ENCODE results near the gene ABI3BP.

DNA sequence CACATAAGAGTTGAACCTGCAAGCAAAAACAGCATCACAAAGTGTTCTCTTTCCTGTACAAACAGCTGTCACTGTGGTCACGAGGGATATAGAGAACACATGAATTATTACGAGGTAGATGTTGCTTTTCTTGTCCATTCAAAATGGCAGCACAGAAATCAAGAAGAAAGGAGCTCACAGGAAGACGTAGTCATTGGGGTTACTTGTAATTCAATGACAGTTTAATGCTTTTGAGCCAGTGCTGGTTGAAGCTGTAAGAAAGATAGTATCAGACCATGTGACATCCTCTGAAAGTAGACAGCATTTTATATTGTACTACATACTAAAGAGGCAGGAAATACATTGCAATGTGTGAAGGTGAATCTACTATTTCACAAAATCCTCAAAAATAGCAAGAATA lies 140.4 kb downstream of the ABI3BP start:
- TF ChIP-seq, protein P1, sequence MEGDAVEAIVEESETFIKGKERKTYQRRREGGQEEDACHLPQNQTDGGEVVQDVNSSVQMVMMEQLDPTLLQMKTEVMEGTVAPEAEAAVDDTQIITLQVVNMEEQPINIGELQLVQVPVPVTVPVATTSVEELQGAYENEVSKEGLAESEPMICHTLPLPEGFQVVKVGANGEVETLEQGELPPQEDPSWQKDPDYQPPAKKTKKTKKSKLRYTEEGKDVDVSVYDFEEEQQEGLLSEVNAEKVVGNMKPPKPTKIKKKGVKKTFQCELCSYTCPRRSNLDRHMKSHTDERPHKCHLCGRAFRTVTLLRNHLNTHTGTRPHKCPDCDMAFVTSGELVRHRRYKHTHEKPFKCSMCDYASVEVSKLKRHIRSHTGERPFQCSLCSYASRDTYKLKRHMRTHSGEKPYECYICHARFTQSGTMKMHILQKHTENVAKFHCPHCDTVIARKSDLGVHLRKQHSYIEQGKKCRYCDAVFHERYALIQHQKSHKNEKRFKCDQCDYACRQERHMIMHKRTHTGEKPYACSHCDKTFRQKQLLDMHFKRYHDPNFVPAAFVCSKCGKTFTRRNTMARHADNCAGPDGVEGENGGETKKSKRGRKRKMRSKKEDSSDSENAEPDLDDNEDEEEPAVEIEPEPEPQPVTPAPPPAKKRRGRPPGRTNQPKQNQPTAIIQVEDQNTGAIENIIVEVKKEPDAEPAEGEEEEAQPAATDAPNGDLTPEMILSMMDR (IDR thresholded peaks at IDR 0.05; ENCODE audit: insufficient read depth, low read depth, low read length), result no peak
- no peak for TF ChIP-seq EZH2 (IDR thresholded peaks at IDR 0.05; ENCODE audit: insufficient read depth, low read length)

All from astrocyte (in vitro differentiated cells and primary cell).